SU-DHL-6 (cell line): ENCODE results near the gene INKA2.

Experiments
- H2AFZ ChIP-seq: fragments of 200-600 bp; sonication (generic); 2 replicates; pipeline ENCODE4 v1.6.1; 2014; ENCODE audit warnings: low read depth, mild to moderate bottlenecking, moderate library complexity, mixed read lengths, antibody characterized with exemption, low read length; ENCODE audit not compliant: severe bottlenecking
- H3F3A ChIP-seq: fragments of 200-600 bp; shearing (Covaris generic); 2 replicates; pipeline ENCODE4 v1.6.0; 2016; ENCODE audit warnings: antibody characterized with exemption, mild to moderate bottlenecking; ENCODE audit not compliant: insufficient read depth
- H3K27ac ChIP-seq: fragments of 200-600 bp; sonication (generic); 2 replicates; pipeline ENCODE4 v1.5.1; 2016; ENCODE audit warnings: low read depth, mild to moderate bottlenecking, low read length, moderate library complexity, mixed read lengths
- H3K27me3 ChIP-seq: fragments of 200-600 bp; sonication (generic), shearing (Covaris generic); 2 replicates; pipeline ENCODE4 v1.6.0; 2014; ENCODE audit warnings: mild to moderate bottlenecking, low read length
- H3K36me3 ChIP-seq: fragments of 200-600 bp; sonication (generic); 2 replicates; pipeline ENCODE4 v1.6.1; 2014; ENCODE audit warnings: mild to moderate bottlenecking, low read length, mixed read lengths
- H3K4me2 ChIP-seq: fragments of 300-600, 200-600 bp; shearing (Covaris generic), sonication (generic); 2 replicates; pipeline ENCODE4 v1.6.0; 2014; ENCODE audit warnings: low read length, low read depth, mild to moderate bottlenecking; ENCODE audit not compliant: poor library complexity, severe bottlenecking
- H3K4me3 ChIP-seq: fragments of 200-600 bp; sonication (generic); 2 replicates; pipeline ENCODE4 v1.5.1; 2014; ENCODE audit warnings: antibody characterized with exemption, low read length, mild to moderate bottlenecking, mixed read lengths; ENCODE audit not compliant: insufficient read depth, poor library complexity, severe bottlenecking
- H3K79me2 ChIP-seq: fragments of 200-600 bp; sonication (generic); 2 replicates; pipeline ENCODE4 v1.6.1; 2014; ENCODE audit warnings: mild to moderate bottlenecking, low read length, moderate library complexity; ENCODE audit not compliant: insufficient read depth
- H3K9ac ChIP-seq: fragments of 200-600 bp; sonication (generic); 2 replicates; pipeline ENCODE4 v1.7.0; 2014; ENCODE audit warnings: mild to moderate bottlenecking, low read length
- H3K9me2 ChIP-seq: fragments of 200-600 bp; sonication (generic); replicated peaks from 2 replicates; pipeline ENCODE4 v1.6.1; 2014; ENCODE audit warnings: low read length; ENCODE audit not compliant: insufficient read depth
- H3K9me3 ChIP-seq: fragments of 200-600 bp; sonication (generic); 2 replicates; pipeline ENCODE4 v1.6.1; 2014; ENCODE audit warnings: low read length, mixed read lengths; ENCODE audit not compliant: insufficient read depth
- H4K20me1 ChIP-seq: fragments of 200-600 bp; sonication (generic); 2 replicates; pipeline ENCODE4 v1.6.1; 2014; ENCODE audit warnings: low read depth, mild to moderate bottlenecking, antibody characterized with exemption, low read length, moderate library complexity, mixed read lengths
- CTCF ChIP-seq: fragments of 200-600 bp; sonication (generic); IDR thresholded peaks from one replicate; pipeline ENCODE4 v1.5.1; 2017; ENCODE audit warnings: antibody characterized with exemption, mild to moderate bottlenecking, low read length, moderate library complexity; ENCODE audit not compliant: insufficient read depth, poor library complexity, severe bottlenecking
- EZH2phosphoT487 ChIP-seq: fragments of 200-600 bp; sonication (generic), shearing (Covaris generic); conservative IDR thresholded peaks from 2 replicates; pipeline ENCODE4 v1.6.1; 2018; ENCODE audit warnings: mild to moderate bottlenecking, antibody characterized with exemption, low read length, moderate library complexity, mixed read lengths

INKA2 gene

GRCh38 chr1:111739925-111740765 is 950 bp upstream of the INKA2 start:
- Histone ChIP-seq H3K9me3 (no peaks in the 10 kb centered on the region), H3K27me3 (no peaks in the 10 kb centered on the region), H3K4me3 (peak overlapping the region; percentile 57), H3K79me2 (no peaks in the 10 kb centered on the region), H3K4me2 (peak overlapping the region; percentile 59), H3K9ac (peak overlapping the region; percentile 79), H3F3A (no peaks in the 10 kb centered on the region), H3K9me2 (no peaks in the 10 kb centered on the region), H3K36me3 (no peaks in the 10 kb centered on the region; the same call in 1 of the 2 replicates), H2AFZ (peak overlapping the region; percentile 52), H4K20me1 (no peaks in the 10 kb centered on the region), H3K27ac (no peak overlapping the region)
- TF ChIP-seq CTCF = no peak
- no peak for TF ChIP-seq EZH2phosphoT487

GRCh38 chr1:111738436-111739193 is 580 bp downstream of the INKA2 start:
- peak overlapping the region; percentile 57 for H3K4me3 ChIP-seq
- peak overlapping the region; percentile 52 for H2AFZ ChIP-seq
- H3F3A ChIP-seq = no peaks in the 10 kb centered on the region
- no peaks in the 10 kb centered on the region for H3K9me3 ChIP-seq
- TF ChIP-seq CTCF = no peak
- no peak for TF ChIP-seq EZH2phosphoT487
- peak overlapping the region; percentile 64 for H3K27ac ChIP-seq
- H4K20me1 ChIP-seq = no peaks in the 10 kb centered on the region
- peak overlapping the region; percentile 79 for H3K9ac ChIP-seq
- H3K79me2 ChIP-seq = no peaks in the 10 kb centered on the region
- H3K9me2 ChIP-seq = no peaks in the 10 kb centered on the region
- H3K27me3 ChIP-seq = no peaks in the 10 kb centered on the region
- no peaks in the 10 kb centered on the region; the same call in 1 of the 2 replicates for H3K36me3 ChIP-seq
- peak overlapping the region; percentile 59 for H3K4me2 ChIP-seq

GRCh38 chr1:111738133-111738435 is 1.1 kb downstream of the INKA2 start:
- peak overlapping the region; percentile 15; the same call in 1 of the 2 replicates for H3K27ac ChIP-seq

More at GRCh38 chr1:111738133-111738435, 1.1 kb downstream of the INKA2 start:
- peak overlapping the region; percentile 57 for H3K4me3 ChIP-seq
- H3K9me2 ChIP-seq = no peaks in the 10 kb centered on the region
- peak overlapping the region; percentile 59 for H3K4me2 ChIP-seq
- no peaks in the 10 kb centered on the region; the same call in 1 of the 2 replicates for H3K36me3 ChIP-seq
- TF ChIP-seq EZH2phosphoT487 (no peak), CTCF (no peak)
- H3K79me2 ChIP-seq = no peaks in the 10 kb centered on the region
- no peaks in the 10 kb centered on the region for H4K20me1 ChIP-seq
- H3F3A ChIP-seq = no peaks in the 10 kb centered on the region
- H2AFZ ChIP-seq = no peak overlapping the region
- H3K27me3 ChIP-seq = no peaks in the 10 kb centered on the region
- peak overlapping the region; percentile 79 for H3K9ac ChIP-seq
- no peaks in the 10 kb centered on the region for H3K9me3 ChIP-seq
